ENCODE data around the gene CEACAM6. TPM values are rescaled to one million over a fixed set of nuclear protein-coding genes. Genes with fewer than 3 reads are reported as not detected.
"Not testable (repeated sequence)": the region's sequence is repeated elsewhere in the genome, so short reads cannot be mapped to it uniquely, and the experiment has no call there.

The CEACAM6 gene
- total RNA-seq, 2 donors from 2014 or later = 0.10 TPM; not detected in 1

DNA sequence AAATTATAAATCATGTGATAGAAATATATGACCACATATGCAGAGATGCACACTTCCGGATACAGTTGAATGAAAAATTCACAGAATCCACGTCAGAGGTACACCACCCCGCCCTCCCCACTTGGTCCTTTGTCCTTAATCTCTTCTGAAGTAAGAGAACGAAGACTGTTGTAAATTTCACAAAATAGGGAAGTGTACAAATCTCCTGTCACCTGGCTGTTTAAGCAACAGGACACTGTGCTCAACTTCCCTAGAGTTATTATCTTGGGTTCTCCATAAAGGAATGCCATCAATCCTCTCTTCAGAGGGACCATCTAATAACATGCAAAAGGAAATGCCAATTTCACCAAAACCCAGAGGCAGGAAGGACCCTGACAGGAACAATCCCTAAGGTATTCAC lies 10.5 kb upstream of the CEACAM6 start:
- intact Hi-C loops (cut with DNase I) = loop anchor here in 1 of 2 donors (5.0 kb wide), 1 partner anchor 1778 kb away; no protein-coding TSS in a partner anchor

DNA sequence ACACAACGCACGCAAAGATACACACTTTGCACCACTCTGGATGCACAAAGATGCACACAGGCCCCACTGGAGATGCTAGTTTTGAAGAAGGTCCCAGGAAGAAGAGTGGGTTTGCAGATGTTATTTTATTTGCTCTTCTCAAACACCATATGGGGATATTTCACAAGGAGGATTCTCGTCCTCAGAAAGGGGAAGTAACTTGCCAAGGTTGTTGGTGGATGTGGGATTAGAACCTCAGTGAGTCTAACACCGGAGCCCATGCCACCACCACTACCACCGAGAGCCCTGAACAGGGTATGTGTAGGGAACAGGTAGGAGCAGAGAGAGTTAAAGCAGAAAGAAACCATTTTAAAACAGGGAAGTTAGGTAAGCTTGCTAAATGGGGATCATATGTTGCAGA lies 9.6 kb upstream of the CEACAM6 start:
- intact Hi-C loops (cut with DNase I) = no loop called here

More for the DNA sequence above, 10.5 kb upstream of the CEACAM6 start:
- no peak for DNase-seq (ENCODE audit: low spot score)

DNA sequence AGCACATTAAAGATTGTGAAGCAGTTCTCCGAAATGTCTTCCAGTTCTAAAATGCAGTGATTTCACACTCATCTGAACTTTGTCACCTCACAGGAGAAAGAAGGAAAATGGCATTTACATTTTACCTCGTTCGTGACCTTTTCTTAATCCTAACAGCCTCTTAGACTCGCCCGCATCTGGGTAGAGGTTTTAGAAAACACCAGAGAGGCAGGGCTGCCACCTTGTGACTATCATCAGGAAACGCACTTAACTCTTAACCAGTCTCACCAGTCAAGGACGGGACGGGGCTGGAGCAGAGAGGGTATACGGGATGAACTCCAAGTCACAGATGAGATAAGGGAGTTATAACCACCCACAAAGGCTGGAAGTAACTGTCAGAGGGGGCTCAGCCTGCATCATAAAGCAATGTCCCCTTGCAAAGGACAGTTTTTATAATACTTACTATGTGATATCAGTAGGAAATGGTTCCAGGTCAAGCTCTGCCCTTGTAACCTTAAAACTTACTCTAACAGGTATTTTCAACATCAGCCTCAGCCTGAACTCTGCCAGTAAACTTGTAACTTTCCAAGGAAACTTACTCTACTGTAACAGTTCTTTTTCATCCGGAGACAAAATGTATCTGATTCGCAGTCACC lies 8.6 kb upstream of the CEACAM6 start:
- intact Hi-C loops (cut with DNase I) = no loop called here

More for the DNA sequence above, 9.6 kb upstream of the CEACAM6 start:
- DNase-seq (ENCODE audit: low spot score) = no peak

DNA sequence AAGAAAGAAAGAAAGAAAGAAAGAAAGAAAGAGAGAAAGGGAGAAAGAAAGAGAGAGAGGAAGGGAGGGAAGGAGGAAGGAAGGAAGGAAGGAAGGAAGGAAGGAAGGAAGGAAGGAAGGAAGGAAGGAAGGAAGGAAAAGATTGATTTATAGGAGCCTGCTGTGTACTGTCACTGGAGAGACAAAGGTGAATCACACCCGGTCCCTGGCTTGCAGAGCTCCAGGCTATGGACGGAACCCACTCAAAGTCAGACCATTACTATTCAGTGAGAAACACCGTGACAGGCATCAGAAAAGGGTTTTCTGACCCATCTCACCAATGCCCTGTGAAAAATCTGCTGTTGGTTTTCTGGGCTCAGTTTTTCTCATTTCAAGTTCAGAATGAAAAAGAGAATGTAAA lies 7.3 kb upstream of the CEACAM6 start:
- DNase-seq (ENCODE audit: low spot score) = no peak
- intact Hi-C loops (cut with DNase I) = no loop called here

More for the DNA sequence above, 8.6 kb upstream of the CEACAM6 start:
- no peak for DNase-seq (ENCODE audit: low spot score)

DNA sequence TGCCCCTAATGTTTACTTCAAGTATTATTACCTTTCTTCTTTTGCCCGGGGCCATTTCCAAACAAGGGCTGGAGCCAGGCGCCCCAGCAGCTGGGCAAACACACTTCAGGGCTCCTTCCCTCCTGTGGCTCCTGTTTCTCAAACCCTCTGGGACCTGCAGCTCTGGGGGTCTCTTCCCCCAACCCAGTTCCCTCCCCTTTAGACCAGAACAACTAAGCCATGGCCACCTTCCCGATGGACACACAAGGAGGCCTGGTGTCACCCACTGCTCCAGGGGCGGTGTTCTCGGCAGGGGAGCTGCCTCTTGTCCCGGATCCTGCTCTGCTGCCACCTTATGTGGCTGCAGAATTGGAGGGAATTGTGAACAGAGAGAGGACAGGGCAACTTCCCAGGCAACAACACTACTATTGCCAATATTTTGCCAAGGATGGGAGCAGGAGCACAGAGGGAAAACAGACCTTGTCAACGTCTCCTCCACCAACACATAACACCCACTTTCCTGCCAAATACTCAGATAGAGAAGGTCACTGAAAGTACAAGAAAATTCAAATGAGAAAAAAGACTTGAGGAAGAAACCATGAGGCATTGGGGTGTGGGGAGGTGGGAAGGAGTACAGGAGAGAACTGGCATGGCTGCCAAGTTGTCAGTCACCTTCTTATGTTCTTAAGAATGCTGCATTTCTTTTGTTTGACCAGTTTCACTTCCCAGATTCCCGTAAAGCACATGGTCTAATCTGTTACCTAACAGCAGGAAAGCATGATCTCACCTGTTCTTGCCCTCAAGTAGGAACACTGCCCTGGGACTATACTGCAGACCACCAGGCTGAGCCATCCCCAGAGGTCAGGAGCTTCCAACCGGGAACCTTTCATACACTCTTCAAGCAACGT lies 4.8 kb upstream of the CEACAM6 start:
- DNase-seq (ENCODE audit: low spot score); intact Hi-C loops (cut with DNase I): not testable (repeated sequence)

DNA sequence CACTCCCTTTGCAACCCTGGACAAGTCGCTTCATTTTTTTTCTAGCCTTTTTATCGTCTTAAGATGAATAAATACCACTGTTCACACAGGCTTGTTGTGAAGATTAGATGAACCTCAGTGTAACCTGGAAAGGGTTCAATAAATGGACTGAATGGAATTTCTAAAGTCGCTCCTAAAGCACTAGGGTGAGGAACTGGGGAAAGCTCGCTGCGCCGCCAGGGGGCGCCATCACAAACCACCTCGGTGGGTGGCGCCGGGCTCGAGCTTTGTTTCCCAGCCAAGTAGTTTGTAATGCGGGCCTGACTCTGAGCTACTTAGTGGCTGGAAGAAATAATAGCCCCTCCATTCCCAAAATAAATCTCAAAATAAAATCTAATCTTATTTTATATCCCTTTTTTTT lies 2.2 kb upstream of the CEACAM6 start:
- no peak for DNase-seq (ENCODE audit: low spot score)
- intact Hi-C loops (cut with DNase I) = no loop called here

DNA sequence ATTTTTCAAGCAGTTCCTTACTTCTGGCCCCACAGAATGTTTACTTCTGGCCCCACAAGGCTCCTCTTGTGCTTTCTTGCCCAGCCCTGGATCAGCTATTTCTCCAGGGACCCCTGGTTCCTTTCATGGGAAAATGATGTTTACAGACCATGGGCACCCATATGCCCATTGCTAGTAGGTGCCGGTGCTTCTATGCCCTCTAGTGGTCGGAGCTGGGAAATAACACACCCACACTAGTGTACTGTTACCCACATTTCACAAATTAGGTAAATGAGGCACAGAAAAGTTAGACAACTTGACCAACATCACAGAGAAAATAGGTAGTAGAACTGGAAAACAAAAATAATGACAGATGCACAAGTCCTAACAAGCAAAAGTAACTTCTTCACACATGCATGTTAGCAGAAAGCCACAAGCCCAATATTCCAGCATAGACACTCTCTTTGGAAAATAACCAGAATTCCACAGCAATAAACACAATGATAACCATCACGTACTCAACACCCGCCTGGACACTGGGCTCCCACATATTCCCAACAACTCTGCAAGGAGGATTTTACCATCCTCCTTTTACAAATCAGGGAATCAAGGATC lies 1.3 kb upstream of the CEACAM6 start:
- intact Hi-C loops (cut with DNase I) = no loop called here
- no peak for DNase-seq (ENCODE audit: low spot score)

DNA sequence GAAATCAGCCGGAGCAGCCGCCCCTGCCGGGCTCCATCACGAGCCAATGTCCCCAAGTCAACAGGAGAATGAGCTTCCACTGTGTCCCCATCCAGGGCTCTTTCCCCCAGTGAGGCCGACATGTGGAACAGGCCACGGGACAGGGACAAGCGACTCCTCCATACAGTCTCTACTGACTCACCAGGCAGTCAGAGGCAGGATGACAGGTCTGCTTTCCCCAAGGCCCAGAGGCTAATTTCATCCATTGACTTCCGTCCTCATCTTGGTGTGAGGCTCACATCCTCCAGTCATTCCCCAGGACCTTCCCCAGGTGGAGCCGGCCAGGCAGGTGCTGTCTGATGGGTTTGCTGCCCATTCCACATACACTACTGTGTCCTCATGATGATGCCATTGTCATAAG lies 3.5 kb downstream of the CEACAM6 start:
- intact Hi-C loops (cut with DNase I) = no loop called here

DNA sequence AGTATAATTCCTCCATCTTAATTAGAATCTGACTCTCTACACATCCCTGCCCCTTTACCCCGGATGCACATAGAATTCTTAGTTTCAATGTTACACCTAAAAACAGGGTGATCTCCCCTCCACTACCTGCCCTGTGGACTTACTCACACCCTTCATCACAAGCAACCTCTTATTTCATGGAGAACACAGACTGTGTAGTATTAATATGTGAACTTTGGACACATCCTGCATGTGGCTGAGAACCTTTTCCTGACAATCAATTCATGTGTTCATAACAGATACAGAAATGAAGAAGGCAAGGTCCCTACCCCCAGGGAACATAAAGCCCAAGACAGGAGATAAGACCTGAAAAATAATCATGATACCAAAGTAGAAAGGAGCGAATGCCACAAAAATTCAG lies 11.8 kb downstream of the CEACAM6 start:
- intact Hi-C loops (cut with DNase I) = no loop called here
- no peak for DNase-seq (ENCODE audit: low spot score)

More for the DNA sequence above, 3.5 kb downstream of the CEACAM6 start:
- no peak for DNase-seq (ENCODE audit: low spot score)

DNA sequence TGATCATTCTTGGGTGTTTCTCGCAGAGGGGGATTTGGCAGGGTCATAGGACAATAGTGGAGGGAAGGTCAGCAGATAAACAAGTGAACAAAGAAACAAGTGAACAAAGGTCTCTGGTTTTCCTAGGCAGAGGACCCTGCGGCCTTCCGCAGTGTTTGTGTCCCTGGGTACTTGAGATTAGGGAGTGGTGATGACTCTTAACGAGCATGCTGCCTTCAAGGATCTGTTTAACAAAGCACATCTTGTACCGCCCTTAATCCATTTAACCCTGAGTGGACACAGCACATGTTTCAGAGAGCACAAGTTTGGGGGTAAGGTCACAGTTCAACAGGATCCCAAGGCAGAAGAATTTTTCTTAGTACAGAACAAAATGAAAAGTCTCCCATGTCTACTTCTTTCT lies 12.8 kb downstream of the CEACAM6 start:
- intact Hi-C loops (cut with DNase I); DNase-seq (ENCODE audit: low spot score): not testable (repeated sequence)

DNA sequence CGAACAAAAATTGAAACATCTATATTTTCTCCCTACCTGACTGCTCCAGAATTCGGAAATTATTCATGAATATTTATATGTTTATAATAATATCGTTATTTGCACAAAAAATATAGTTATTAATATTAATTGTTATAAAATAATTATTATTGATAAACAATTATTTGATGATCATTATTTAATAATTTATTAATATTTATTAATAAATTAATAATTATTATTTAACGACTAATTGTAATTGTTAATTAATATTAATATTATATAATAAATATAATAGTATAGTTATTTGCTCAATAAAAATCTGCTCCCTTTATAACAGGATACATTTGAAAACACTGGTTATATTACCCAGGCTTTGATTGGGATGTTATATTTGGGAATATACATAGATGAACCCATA lies 14.3 kb downstream of the CEACAM6 start:
- intact Hi-C loops (cut with DNase I) = no loop called here
- no peak for DNase-seq (ENCODE audit: low spot score)

DNA sequence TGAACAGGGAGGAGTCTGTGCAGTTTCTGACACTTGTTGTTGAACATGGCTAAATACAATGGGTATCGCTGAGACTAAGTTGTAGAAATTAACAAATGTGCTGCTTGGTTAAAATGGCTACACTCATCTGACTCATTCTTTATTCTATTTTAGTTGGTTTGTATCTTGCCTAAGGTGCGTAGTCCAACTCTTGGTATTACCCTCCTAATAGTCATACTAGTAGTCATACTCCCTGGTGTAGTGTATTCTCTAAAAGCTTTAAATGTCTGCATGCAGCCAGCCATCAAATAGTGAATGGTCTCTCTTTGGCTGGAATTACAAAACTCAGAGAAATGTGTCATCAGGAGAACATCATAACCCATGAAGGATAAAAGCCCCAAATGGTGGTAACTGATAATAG lies 16.1 kb downstream of the CEACAM6 start:
- intact Hi-C loops (cut with DNase I) = no loop called here

DNA sequence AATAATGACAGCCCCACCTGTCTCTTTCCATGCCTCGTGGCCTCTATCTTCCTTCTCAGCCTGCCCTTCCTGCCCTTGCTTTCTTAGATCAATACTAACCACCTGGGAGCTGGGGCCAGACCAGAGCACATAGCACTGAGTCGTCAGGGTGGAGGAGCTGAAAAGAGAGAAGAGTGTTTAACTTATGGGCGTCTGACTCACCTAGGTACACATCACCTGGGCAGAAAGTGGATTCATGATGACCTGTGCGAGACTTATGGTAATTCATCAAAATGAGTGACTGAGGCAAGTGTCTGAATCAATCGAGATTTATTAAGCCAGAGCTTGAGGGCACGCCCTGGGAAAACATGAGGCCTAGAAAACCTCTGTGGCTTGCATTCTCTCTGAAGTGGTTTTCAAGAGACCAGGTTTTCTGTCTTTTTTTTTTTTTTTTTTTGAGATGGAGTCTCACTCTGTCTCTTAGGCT lies 19.2 kb downstream of the CEACAM6 start:
- no peak for DNase-seq (ENCODE audit: low spot score)
- intact Hi-C loops (cut with DNase I) = no loop called here

More for the DNA sequence above, 16.1 kb downstream of the CEACAM6 start:
- no peak for DNase-seq (ENCODE audit: low spot score)

DNA sequence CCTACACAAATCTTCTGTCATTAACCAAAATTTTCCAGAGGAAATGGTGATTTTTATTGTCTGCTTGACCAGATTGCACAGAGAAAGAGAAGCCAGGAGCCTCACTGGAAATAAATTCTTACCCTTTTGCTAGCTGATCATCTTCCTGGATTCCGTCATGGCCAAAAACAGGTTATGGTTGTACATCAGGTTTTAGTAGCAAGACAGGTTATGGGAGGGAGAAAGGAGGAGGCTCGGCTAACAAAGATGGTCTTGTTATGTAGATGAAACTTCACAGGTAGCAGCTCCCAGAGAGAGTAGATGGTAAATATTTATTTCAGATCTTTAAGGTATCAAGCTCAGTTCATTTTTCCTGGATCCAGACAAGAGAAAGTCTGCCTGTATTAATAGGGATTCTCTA lies 21.4 kb downstream of the CEACAM6 start:
- intact Hi-C loops (cut with DNase I) = no loop called here
- no peak for DNase-seq (ENCODE audit: low spot score)

DNA sequence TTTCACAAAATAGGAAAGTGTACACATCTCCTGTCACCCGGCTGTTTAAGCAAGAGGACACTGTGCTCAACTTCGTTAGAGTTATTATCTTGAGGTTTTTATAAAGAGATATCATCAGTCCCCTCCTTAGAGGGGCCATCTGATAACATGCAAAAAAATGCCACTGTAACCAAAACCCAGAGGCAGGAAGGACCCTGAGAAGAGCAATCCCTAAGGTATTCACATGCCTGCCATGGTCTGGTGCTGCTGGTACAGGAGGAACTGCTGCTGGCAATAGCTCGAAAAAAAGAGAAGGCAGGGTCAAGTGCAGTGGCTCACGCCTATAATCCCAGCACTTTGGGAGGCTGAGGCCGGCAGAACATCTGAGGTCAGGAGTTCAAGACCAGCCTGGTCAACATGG lies 28.3 kb downstream of the CEACAM6 start:
- no peak for DNase-seq (ENCODE audit: low spot score)
- intact Hi-C loops (cut with DNase I) = no loop called here

DNA sequence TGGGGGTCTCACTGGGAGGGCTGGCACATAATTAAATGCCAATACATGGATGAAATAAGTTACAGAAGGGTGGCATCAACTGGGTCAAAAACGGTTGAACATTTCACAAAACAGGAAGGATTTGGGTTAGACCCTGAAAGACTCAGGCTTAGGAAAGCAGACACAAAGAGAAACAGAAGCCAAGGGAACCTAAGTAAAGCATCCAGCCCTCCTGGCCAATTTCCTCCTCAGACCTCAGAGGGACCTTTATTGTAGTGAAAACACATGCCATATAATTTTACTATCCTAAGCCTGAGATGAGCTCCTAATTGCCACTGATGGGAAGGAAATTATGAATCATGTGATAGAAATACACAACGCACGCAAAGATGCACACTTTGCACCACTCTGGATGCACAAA lies 29.0 kb downstream of the CEACAM6 start:
- intact Hi-C loops (cut with DNase I) = no loop called here
- DNase-seq (ENCODE audit: low spot score) = no peak

DNA sequence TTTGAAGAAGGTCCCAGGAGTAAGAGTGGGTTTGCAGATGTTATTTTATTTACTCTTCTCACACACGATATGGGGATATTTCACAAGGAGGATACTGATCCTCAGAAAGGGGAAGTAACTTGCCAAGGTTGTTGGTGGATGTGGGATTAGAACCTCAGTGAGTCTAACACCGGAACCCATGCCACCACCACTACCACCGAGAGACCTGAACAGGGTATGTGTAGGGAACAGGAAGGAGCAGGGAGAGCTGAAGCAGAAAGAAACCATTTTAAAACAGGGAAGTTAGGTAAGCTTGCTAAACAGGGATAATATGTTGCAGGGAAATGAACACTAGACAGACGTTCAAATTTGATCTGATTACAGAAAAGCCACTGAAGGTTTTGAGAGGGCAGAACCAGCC lies 29.4 kb downstream of the CEACAM6 start:
- no peak for DNase-seq (ENCODE audit: low spot score)
- intact Hi-C loops (cut with DNase I) = no loop called here

DNA sequence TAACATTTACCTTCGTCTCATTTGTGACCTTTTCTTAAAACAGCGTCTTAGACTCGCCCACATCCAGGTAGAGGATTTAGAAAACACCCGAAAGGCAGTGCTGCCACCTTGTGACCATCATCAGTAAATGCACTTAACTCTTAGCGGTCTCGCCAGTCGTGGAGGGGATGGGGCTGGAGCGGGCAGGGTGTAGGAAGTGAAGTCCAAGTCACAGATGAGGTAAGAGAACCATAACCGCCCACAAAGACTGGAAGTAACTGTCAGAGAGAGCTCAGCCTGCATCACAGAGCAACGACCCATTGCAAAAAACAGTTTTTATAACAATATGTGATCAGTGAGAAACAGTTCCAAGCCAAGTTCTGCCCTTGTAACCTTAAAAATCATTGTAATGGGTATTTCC lies 30.3 kb downstream of the CEACAM6 start:
- intact Hi-C loops (cut with DNase I) = no loop called here

DNA sequence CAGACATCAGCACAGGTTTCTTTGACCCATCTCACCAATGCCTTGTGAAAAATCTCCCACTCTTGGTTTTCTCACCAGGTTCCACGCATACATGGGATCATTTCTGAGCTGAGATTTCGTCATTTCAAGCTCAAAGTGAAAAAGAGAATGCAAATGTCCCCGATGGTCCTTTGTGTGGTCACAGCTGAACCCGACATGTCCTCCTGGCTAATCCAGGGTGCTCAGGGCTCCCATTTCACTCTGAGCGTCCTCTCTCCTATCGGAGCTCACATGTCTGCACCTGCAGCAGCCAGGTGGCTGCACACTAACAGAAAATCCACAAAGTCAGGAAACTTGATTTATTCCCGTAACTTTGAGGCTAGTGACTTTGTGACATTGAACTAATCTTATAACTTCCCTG lies 31.7 kb downstream of the CEACAM6 start:
- intact Hi-C loops (cut with DNase I) = no loop called here
- DNase-seq (ENCODE audit: low spot score) = no peak

More for the DNA sequence above, 30.3 kb downstream of the CEACAM6 start:
- no peak for DNase-seq (ENCODE audit: low spot score)

DNA sequence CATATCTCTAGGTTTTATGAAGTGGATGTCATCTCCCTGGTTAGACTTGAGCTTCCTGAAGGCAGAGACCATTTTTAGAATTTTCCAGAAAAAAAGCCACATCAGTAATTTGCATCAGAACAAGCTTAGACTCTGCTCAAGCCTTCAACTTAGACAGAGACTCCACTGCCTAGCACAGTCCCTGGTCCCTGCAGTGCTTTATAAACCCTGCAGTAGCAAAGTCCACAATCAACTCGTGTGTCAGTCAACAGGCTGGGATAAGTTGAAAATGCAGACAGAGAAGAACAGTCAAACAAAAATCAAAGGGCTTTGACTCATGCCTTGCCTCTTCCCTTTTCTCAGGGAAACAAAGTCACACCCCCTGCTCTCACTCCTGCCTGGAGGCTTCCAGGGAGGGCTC lies 33.2 kb downstream of the CEACAM6 start:
- intact Hi-C loops (cut with DNase I); DNase-seq (ENCODE audit: low spot score): not testable (repeated sequence)
